ENCODE results near the gene PNPLA7.

Gene PNPLA7

DNA sequence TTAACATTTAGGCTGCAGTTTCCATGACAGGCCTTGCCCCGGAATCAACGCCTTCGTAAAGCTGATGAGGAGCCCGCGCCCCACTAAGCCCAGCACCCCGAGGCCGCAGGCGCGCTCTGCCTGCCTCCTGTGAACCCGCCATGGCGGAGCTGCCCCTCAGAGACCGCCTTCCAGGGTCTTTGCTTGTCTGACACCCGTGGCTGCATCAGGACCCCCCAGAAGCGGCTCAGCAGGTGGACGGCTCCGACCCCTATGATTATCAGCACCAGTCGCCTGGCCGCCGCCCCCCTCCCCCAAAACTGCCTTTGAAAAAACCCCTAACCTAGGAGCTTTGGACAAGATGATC lies 29.0 kb upstream of the PNPLA7 start:
- TF ChIP-seq, protein P1, sequence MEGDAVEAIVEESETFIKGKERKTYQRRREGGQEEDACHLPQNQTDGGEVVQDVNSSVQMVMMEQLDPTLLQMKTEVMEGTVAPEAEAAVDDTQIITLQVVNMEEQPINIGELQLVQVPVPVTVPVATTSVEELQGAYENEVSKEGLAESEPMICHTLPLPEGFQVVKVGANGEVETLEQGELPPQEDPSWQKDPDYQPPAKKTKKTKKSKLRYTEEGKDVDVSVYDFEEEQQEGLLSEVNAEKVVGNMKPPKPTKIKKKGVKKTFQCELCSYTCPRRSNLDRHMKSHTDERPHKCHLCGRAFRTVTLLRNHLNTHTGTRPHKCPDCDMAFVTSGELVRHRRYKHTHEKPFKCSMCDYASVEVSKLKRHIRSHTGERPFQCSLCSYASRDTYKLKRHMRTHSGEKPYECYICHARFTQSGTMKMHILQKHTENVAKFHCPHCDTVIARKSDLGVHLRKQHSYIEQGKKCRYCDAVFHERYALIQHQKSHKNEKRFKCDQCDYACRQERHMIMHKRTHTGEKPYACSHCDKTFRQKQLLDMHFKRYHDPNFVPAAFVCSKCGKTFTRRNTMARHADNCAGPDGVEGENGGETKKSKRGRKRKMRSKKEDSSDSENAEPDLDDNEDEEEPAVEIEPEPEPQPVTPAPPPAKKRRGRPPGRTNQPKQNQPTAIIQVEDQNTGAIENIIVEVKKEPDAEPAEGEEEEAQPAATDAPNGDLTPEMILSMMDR (conservative IDR thresholded peaks at IDR 0.05; ENCODE audit: low read depth): no peak; the same call in 1 of the 2 replicates
- peak overlapping the region; percentile 85 for H3K27ac ChIP-seq
- ChIA-PET POLR2A (ENCODE audit: low non-redundant PET) (interaction anchor here (0.7 to 1.6 kb wide), 3 partner anchors 9 to 29 kb away, joined by 3 to 10 read pairs (median 5); partner anchors contain the start of gene PNPLA7), CTCF (interaction anchor here (0.5 to 6.2 kb wide), 11 partner anchors 11 to 305 kb away, joined by 3 to 48 read pairs (median 5); partner anchors contain the start of genes EHMT1, PNPLA7 and ZMYND19)
- no peak for DNase-seq (ENCODE audit: low spot score)

DNA sequence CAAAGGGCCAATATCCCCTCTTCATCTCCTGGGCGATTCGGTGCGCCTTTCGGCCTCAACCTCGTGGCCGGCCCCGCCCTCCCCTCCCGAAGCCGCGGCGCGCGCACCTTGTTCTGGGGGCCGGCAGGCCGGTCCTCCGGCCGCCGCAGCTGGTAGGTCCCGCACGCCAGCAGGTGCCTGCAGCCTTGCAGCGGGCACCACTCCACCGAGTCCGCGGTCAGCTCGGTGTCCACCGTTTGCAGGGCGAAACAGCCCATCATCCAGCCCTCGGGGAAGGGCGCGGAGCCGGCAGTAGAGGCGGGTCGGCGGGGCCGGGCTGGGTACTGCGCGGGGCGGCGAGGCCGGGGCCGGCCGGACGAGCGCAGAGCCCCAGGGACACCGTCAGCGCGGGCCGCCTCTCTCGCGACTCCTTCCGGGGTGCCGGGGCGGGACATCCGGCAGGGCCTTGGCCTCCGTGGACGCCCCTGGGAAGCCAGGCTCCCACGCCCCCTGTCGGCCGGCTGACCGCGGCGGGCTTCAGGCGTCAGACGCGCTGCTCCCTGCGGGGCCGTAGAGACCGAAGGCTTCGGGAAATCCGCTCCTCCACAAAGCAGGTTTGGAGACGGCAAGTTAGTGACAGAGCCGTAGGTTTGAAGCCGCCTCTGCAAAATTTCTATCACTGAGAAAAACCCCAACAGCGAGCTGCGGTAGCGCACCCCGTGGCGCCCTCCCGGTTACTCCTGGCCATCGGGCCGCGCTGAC lies 28.5 kb upstream of the PNPLA7 start, which contains the start of gene DPH7:
Gene DPH7 (minus strand): TSS at position 408 of the 741 bp plus-strand sequence. CDS start 148 bp downstream, at position 260.
- POLR2A ChIA-PET (ENCODE audit: low non-redundant PET): interaction anchor here (1.6 kb wide), 1 partner anchor 12 kb away, joined by 5 read pairs; no protein-coding TSS in a partner anchor
- H3K27ac ChIP-seq: peak within 1 kb of the TSS; percentile 85
- DNase-seq (ENCODE audit: low spot score): peak; percentile 98
- TF ChIP-seq, protein P1 (conservative IDR thresholded peaks at IDR 0.05; ENCODE audit: low read depth): peak; percentile 100
- CTCF ChIA-PET: interaction anchor here (0.9 to 6.2 kb wide), 6 partner anchors 11 to 40 kb away, joined by 5 to 48 read pairs (median 6); partner anchors contain the start of genes EHMT1, PNPLA7 and ZMYND19

GRCh38 chr9:137575716-137576411 lies 25.7 kb upstream of the PNPLA7 start:
- POLR2A ChIA-PET (ENCODE audit: low non-redundant PET): no interaction called here
- TF ChIP-seq, protein P1 (conservative IDR thresholded peaks at IDR 0.05; ENCODE audit: low read depth): no peak
- H3K27ac ChIP-seq: peak overlapping the region; percentile 42

GRCh38 chr9:137575364-137575715 lies 25.1 kb upstream of the PNPLA7 start:
- TF ChIP-seq, protein P1 (conservative IDR thresholded peaks at IDR 0.05; ENCODE audit: low read depth): no peak
- H3K27ac ChIP-seq: peak overlapping the region; percentile 33
- no peak for DNase-seq (ENCODE audit: low spot score)
- POLR2A ChIA-PET (ENCODE audit: low non-redundant PET): no interaction called here
- CTCF ChIA-PET: interaction anchor here (0.6 kb wide), 1 partner anchor 57 kb away, joined by 3 read pairs; no protein-coding TSS in a partner anchor

More at GRCh38 chr9:137575716-137576411, 25.7 kb upstream of the PNPLA7 start:
- no peak for DNase-seq (ENCODE audit: low spot score)
- CTCF ChIA-PET: interaction anchor here (0.6 kb wide), 2 partner anchors 57 to 716 kb away, joined by 3 read pairs; no protein-coding TSS in a partner anchor

DNA sequence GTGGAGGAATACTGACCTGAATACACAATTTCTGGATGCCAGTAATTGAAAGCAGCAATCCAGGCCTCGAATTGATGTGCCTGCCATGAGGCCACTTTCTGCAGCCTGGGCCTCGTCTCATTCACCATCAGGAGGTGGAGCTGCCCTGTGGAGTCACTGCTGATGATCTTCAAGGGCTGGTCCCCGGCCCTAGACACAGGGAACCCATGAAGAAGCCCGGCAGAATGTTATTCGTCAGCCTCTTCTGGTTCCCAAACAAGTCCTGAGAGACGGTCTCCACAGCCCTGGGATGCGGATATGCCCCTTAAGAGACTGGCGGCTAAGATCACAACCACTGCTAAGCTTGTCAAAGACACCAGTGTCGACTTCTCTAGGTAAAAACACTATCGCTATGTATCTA lies 24.0 kb upstream of the PNPLA7 start:
- TF ChIP-seq, protein P1 (conservative IDR thresholded peaks at IDR 0.05; ENCODE audit: low read depth): no peak
- peak overlapping the region; percentile 33 for H3K27ac ChIP-seq
- ChIA-PET CTCF (no interaction called here), POLR2A (ENCODE audit: low non-redundant PET) (no interaction called here)
- DNase-seq (ENCODE audit: low spot score): no peak

- H3K27ac ChIP-seq: no peak overlapping the region
- ChIA-PET CTCF (no interaction called here), POLR2A (ENCODE audit: low non-redundant PET) (no interaction called here)
- TF ChIP-seq, protein P1 (conservative IDR thresholded peaks at IDR 0.05; ENCODE audit: low read depth): no peak
- DNase-seq (ENCODE audit: low spot score): no peak
Measured at GRCh38 chr9:137570566-137570965, 20.4 kb upstream of the PNPLA7 start.

Data from RWPE1 (cell line).